NCI-H1105 treated with DMSO at 0.1 percent for 48 hours (cell line): ENCODE data around the gene WDR27.
A peak's percentile ranks its signal among the peaks of the same experiment; 100 is the strongest.
"Not testable (repeated sequence)": the region's sequence is repeated elsewhere in the genome, so short reads cannot be mapped to it uniquely, and the experiment has no call there.

Experiments
- DNase-seq: peaks from one replicate; lab custom pipeline; 2025; lab: John Stamatoyannopoulos, UW

The WDR27 gene

DNA sequence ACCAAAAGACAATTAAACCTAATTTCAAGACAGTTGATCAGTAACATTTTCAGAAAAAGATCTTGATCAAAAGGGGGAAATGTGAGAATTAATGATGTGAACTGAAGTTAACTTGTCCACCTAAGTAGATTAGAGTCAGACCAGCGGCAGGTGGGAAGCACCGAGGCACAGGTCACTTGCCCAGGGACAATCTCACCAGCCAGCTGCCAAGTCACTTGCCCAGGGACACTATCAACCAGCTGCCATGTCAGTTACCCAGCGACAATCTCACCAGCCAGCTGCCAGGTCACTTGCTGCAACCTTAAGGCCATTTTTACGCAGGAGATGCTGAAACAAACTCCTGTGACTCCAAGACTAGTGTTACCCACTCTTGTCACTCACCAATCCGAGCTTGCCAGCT, 260.5 kb downstream of the WDR27 start:
- no peak for DNase-seq

GRCh38 chr6:169439710-169440109, 262.1 kb downstream of the WDR27 start:
- no peak for DNase-seq

DNA sequence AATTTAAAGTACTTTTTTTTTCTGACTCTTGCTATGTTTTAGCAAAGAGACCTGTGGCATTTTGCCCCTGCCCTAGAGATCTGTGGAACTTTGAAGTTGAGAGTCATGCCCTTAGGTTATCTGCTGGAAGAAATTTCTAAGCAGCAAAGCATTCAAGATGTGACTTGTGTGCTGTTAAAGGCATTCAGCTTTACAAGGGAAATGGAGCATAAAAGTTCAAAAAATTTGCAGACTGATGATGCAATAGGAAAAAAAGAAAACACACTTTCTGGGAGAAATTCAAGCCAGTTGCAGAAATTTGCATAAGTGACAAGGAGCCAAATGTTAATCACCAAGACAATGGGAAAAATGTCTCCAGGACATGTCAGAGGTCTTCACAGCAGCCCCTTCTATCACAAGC, 267.3 kb downstream of the WDR27 start:
- DNase-seq, result not testable (repeated sequence)

DNA sequence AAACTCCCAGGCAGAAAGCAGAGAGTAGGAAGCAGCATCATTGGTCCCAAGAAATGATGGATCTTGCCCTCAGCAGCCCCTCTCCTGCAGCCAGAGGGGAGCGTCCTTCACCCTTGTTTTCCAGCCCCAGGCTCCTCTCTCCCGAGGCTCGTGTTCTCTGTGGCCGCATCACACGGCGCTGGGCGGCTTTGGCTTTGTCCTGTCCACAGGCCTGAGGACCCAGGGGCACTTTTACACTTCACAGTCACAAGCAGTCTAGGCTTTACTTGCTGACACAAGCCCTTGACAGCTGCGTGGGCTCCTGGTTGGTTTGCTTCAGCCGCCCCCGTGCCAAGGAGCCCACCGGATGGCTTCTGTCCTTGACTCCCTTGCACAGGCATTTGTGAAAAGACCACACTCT, 272.8 kb downstream of the WDR27 start:
- DNase-seq, result no peak

GRCh38 chr6:169428532-169428931, 273.3 kb downstream of the WDR27 start:
- DNase-seq, result no peak

DNA sequence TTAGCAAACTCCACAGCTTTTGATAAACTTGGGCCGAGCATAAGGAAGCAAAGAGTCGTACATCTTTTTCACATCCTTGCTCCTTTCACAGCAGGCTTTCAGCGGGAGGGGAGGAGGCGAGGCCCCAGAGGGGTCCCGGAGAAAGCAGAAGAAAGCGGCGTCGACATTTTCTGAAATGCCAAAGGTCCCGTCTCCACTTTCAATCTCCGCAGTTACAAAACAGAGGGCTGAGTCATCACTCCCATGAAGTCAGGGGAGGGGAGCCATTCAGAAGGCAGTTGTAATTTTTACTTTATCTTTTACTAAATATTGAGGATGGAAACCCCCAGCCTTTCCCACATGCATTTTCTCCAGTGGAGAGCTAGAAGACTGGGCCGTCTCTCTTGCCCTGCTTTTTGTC, 274.0 kb downstream of the WDR27 start:
- no peak for DNase-seq

GRCh38 chr6:169426611-169427010, 275.2 kb downstream of the WDR27 start:
- DNase-seq, result no peak

- DNase-seq, result no peak
Observed at GRCh38 chr6:169425628-169426370, 276.0 kb downstream of the WDR27 start.

DNA sequence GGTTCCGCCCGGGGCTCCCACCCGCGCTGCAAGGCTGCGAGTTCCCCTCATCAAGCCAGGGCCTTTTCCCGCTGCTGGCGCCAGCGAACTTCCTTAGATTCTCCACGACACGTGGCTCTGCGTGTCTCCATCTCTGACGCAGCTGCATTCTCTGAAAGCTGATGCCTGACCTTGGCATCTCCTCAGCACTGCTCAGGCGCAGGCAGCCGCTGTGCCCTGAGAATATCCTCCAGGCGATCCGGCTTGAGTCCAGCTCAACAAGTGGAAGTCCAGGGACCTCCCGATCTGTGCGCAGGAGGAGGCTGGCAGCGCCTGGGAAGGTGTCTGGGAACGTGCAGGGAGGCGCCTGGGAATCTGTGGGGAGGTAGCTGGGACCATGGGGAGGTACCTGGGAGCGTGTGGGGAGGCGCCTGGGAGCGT, 277.0 kb downstream of the WDR27 start:
- DNase-seq, result no peak

DNA sequence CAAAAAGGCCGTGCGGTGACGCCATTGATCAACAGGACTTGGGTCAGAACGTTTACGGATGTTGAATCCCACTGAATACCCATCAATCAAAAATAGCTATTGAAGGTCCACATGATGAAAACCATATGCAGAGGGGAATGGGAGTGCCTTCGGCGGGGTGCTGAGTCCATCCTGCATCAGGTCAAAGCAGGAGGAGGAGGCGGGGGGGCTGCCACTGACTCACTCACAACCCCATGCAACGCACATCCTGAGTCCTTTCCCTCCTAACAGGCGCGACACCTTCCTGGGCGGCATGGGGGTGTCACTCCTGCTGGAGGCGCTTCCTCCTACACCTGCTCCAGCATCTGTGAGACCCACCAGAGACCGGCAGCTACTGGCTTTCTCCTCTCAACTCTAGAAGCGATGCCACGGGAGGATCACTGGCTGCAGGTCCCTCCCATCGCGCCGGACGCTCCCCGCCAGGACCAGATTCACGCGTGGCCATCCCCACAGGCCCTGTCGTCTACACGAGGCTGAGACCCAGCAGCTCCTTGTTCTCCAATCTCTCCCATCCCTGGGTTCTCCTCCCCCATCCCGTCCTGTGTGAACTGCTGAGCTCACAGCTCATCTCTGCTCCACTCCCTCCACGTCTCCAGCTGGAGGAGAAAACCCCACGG, 277.6 kb downstream of the WDR27 start:
- DNase-seq, result no peak

DNA sequence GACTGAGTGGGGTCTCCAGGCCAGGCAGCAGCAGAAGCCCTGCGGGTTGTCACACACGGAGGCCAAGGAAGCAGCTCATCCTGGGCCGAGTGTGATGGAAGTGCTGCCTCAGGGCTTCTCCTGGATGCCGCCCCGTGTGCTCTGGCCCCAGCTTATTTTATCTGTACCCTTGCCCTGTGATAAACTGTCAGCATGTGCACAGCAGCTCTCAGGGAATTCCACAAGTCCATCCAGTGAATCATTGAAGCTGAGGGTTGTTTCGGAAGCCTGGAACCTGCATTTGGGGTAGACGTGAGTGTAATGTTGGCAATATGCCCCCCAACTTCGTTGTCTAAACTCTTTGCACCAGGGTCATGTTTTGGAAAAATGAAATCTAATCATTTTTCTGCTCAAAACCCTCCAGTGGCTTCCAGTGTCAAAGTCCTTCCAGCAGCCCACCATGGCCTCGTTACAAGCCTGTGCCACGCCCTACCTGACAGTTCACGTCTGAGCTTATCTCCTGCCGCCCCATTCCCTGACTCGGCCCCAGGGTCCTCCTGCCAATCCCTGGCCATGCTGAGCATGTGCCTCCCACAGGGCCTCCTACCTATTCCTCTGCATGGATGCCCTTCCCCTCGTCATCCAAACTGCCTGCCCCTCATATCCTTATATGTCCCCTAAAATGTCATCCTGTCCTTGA, 280.1 kb downstream of the WDR27 start:
- DNase-seq, result no peak

GRCh38 chr6:169420912-169421543, 280.8 kb downstream of the WDR27 start:
- no peak for DNase-seq

GRCh38 chr6:169417101-169417500, 284.7 kb downstream of the WDR27 start:
- DNase-seq, result no peak

- no peak for DNase-seq
Observed at GRCh38 chr6:169416249-169416648, 285.6 kb downstream of the WDR27 start.

DNA sequence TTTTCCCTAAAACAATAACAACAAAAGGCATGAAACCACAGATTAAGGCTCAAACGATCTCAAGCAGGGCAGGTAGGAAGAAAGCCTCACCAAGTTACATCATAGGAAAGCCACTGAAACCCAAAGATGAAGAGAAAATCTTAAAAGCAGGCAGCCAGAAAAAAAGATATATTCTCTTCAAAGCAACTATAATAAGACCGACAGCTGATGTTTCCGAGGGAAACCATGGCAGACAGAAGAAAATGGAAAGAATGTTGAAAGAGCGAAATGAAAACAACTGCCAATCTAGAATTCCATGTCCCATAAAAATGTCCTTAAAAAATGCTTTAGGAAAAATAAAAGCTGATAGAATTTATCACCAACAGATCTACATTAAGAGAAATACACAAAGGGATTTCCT, 286.6 kb downstream of the WDR27 start:
- DNase-seq, result no peak

- DNase-seq, result no peak
Observed at GRCh38 chr6:169411722-169412121, 290.1 kb downstream of the WDR27 start.

DNA sequence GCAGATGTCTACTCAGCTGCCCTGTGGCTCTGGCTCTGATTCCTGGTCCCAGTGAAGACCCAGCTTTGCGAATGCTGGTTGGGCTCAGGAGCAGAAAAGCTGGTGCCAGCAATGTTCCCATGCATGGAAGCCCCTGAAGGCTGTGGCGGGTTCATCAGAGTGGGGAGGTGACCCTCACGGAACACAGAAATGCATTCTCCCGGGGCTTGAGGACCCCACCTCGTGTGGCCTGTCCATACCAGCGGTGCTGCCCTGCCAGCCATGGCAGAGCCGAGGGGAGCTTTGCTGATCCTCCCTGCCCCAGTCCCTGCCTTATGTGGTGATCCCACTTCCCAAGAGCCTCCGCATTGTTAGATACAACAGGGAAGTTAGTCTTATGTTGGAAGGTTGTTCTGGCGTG, 290.5 kb downstream of the WDR27 start:
- no peak for DNase-seq

GRCh38 chr6:169409742-169410312, 292.0 kb downstream of the WDR27 start:
- no peak for DNase-seq

GRCh38 chr6:169407325-169407724, 294.5 kb downstream of the WDR27 start:
- peak; percentile 13 for DNase-seq
